ENCODE measurements around the gene NFATC3. TPM values are rescaled to one million over a fixed set of nuclear protein-coding genes. Genes with fewer than 3 reads are reported as not detected.

NFATC3 gene
- total RNA-seq, 4 donors from 2014 or later, result 67.7 to 107 (median 71.7) TPM

GRCh38 chr16:68046106-68046505 lies 39.1 kb upstream of the NFATC3 start:
- no peak overlapping the region for H3K4me3 ChIP-seq (replicated peaks in 1 of 3)
- H3K27ac ChIP-seq, result no peak overlapping the region
- TF ChIP-seq POLR2A (IDR thresholded peaks at IDR 0.05) (no peak), CTCF (IDR thresholded peaks at IDR 0.05) (no peak)

GRCh38 chr16:68047987-68048386 lies 37.2 kb upstream of the NFATC3 start:
- no peak overlapping the region for H3K27ac ChIP-seq
- intact Hi-C loops (cut with DNase I), result no loop called here
- no peak for DNase-seq

More at GRCh38 chr16:68046106-68046505, 39.1 kb upstream of the NFATC3 start:
- Histone ChIP-seq H3K36me3 (peaks cover 0 to 5% of the 10 kb centered on the region in 2 donors), H3K4me1 (no peaks in the 10 kb centered on the region), H3K27me3 (no peaks in the 10 kb centered on the region), H3K9me3 (no peaks in the 10 kb centered on the region)
- WGBS, 2 donors, result 89 to 90% methylated on average over 7 of the region's 7 CpGs
- DNase-seq, result no peak
- intact Hi-C loops (cut with DNase I), result no loop called here

GRCh38 chr16:68049449-68049848 lies 35.7 kb upstream of the NFATC3 start:
- 93 to 100% methylated on average over 2 of the region's 2 CpGs for WGBS, 2 donors
- Histone ChIP-seq H3K27ac (no peak overlapping the region), H3K4me3 (replicated peaks in 1 of 3) (no peak overlapping the region), H3K36me3 (peaks cover 0 to 5% of the 10 kb centered on the region in 2 donors), H3K9me3 (no peaks in the 10 kb centered on the region), H3K27me3 (no peaks in the 10 kb centered on the region), H3K4me1 (no peaks in the 10 kb centered on the region)
- no peak for DNase-seq
- intact Hi-C loops (cut with DNase I), result no loop called here
- no peak for TF ChIP-seq CTCF (IDR thresholded peaks at IDR 0.05)
- TF ChIP-seq POLR2A (IDR thresholded peaks at IDR 0.05), result no peak

More at GRCh38 chr16:68047987-68048386, 37.2 kb upstream of the NFATC3 start:
- H3K27me3 ChIP-seq, result no peaks in the 10 kb centered on the region
- H3K36me3 ChIP-seq, result peaks cover 0 to 5% of the 10 kb centered on the region in 2 donors
- H3K4me3 ChIP-seq (replicated peaks in 1 of 3), result no peak overlapping the region
- TF ChIP-seq CTCF (IDR thresholded peaks at IDR 0.05), result no peak
- no peak for TF ChIP-seq POLR2A (IDR thresholded peaks at IDR 0.05)
- H3K4me1 ChIP-seq, result no peaks in the 10 kb centered on the region
- H3K9me3 ChIP-seq, result no peaks in the 10 kb centered on the region
- 84 to 88% methylated on average over 2 of the region's 2 CpGs for WGBS, 2 donors

GRCh38 chr16:68055395-68055794 lies 29.8 kb upstream of the NFATC3 start:
- 95 to 96% methylated on average over 3 of the region's 3 CpGs for WGBS, 2 donors
- intact Hi-C loops (cut with DNase I), result no loop called here
- Histone ChIP-seq H3K4me1 (no peaks in the 10 kb centered on the region), H3K27ac (no peak overlapping the region), H3K27me3 (no peaks in the 10 kb centered on the region), H3K4me3 (replicated peaks in 1 of 3) (no peak overlapping the region), H3K9me3 (no peaks in the 10 kb centered on the region), H3K36me3 (no peaks in the 10 kb centered on the region)
- no peak for TF ChIP-seq CTCF (IDR thresholded peaks at IDR 0.05)
- TF ChIP-seq POLR2A (IDR thresholded peaks at IDR 0.05), result no peak
- no peak for DNase-seq

GRCh38 chr16:68059804-68060203 lies 25.4 kb upstream of the NFATC3 start:
- no peak overlapping the region for H3K4me3 ChIP-seq (replicated peaks in 1 of 3)
- peaks cover 11 to 14% of the 10 kb centered on the region in 2 donors for H3K4me1 ChIP-seq
- no peaks in the 10 kb centered on the region for H3K9me3 ChIP-seq
- DNase-seq, result no peak
- no peaks in the 10 kb centered on the region for H3K36me3 ChIP-seq
- intact Hi-C loops (cut with DNase I), result no loop called here
- H3K27ac ChIP-seq, result no peak overlapping the region
- no peaks in the 10 kb centered on the region for H3K27me3 ChIP-seq
- no peak for TF ChIP-seq POLR2A (IDR thresholded peaks at IDR 0.05)
- TF ChIP-seq CTCF (IDR thresholded peaks at IDR 0.05), result no peak
